Measurements from ENCODE around the gene PUM1.
A peak's percentile ranks its signal among the peaks of the same experiment; 100 is the strongest.

Gene PUM1

GRCh38 chr1:30995990-30996612 lies 69.4 kb downstream of the PUM1 start:
- Mint-ChIP-seq H3K4me3 (no peak overlapping the region), H3K9me3 (no peaks in the 10 kb centered on the region), H3K36me3 (ENCODE audit: low read depth) (peaks cover 73% of the 10 kb centered on the region), H3K27me3 (ENCODE audit: low read depth) (no peaks in the 10 kb centered on the region), H3K4me1 (peaks cover 52% of the 10 kb centered on the region), H3K27ac (peak overlapping the region in 1 of 3 experiments; percentile 1)
- TF ChIP-seq, protein P1, sequence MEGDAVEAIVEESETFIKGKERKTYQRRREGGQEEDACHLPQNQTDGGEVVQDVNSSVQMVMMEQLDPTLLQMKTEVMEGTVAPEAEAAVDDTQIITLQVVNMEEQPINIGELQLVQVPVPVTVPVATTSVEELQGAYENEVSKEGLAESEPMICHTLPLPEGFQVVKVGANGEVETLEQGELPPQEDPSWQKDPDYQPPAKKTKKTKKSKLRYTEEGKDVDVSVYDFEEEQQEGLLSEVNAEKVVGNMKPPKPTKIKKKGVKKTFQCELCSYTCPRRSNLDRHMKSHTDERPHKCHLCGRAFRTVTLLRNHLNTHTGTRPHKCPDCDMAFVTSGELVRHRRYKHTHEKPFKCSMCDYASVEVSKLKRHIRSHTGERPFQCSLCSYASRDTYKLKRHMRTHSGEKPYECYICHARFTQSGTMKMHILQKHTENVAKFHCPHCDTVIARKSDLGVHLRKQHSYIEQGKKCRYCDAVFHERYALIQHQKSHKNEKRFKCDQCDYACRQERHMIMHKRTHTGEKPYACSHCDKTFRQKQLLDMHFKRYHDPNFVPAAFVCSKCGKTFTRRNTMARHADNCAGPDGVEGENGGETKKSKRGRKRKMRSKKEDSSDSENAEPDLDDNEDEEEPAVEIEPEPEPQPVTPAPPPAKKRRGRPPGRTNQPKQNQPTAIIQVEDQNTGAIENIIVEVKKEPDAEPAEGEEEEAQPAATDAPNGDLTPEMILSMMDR (IDR thresholded peaks at IDR 0.05; ENCODE audit: unreplicated experiment in 3 of 3): no peak

DNA sequence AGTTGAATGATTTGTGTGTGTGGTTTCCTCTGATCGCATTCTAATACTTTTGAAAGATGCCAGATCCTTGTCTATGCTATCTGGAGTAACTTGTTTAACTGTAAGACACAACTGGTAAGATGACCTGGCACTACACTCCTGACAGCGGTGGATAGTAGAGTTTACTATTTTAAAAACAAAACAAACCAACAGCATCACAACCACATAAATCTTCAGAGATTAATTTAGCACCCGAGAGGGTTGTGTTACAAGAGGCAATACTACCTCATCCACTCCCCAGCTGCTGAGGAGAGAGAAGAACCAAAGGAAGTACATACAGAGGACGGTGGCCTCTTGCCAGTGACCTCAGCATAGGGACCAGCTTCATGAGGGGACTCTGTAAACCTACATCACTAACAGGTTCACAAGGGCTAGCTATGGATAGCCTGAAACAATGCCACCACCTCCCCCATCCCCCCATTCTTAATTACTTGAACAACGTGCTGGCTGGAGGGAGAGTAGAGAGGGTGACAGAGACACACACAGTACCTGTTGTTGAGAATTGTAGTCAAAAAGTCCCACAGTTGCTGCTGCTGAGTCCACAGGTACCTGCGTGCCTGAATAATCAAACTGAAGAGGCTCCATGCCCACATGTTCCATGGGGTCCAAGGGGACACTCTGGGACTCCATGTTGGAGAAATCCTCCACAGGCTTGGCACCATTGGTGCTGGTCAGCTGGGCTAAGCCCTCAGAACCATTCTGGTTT lies 73.5 kb downstream of the PUM1 start:
- Mint-ChIP-seq H3K9me3 (no peaks in the 10 kb centered on the region), H3K27ac (peak overlapping the region in 2 of 3 experiments; percentile 23 to 26), H3K4me3 (no peak overlapping the region), H3K4me1 (peaks cover 76% of the 10 kb centered on the region), H3K36me3 (ENCODE audit: low read depth) (peaks cover 76% of the 10 kb centered on the region), H3K27me3 (ENCODE audit: low read depth) (no peaks in the 10 kb centered on the region)
- TF ChIP-seq, protein P1 (IDR thresholded peaks at IDR 0.05; ENCODE audit: unreplicated experiment in 3 of 3): no peak

DNA sequence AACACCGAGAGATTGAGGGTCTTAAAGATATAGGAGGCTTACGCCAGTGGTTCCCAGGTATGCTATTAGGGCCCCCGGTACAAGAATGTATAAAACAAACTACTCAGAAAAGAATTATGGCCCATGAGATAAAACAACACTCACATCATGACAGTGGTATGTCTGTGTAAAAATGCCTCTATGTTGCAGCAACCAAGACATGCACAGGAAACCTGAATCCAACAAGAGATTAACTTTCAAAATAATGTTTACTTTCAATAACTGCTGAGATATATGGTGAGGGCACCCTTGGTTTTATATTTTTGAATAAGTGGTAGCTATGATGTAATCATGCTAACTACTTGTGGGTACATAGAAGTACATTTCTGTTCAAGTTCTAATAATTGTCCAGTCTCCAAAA lies 74.9 kb downstream of the PUM1 start:
- H3K27me3 Mint-ChIP-seq (ENCODE audit: low read depth): no peaks in the 10 kb centered on the region
- peaks cover 66% of the 10 kb centered on the region for H3K36me3 Mint-ChIP-seq (ENCODE audit: low read depth)
- peaks cover 72% of the 10 kb centered on the region for H3K4me1 Mint-ChIP-seq
- peak overlapping the region in 2 of 3 experiments; percentile 23 to 26 for H3K27ac Mint-ChIP-seq
- no peaks in the 10 kb centered on the region for H3K9me3 Mint-ChIP-seq
- H3K4me3 Mint-ChIP-seq: no peak overlapping the region
- TF ChIP-seq, protein P1 (IDR thresholded peaks at IDR 0.05; ENCODE audit: unreplicated experiment in 3 of 3): no peak

- H3K36me3 Mint-ChIP-seq (ENCODE audit: low read depth): peaks cover 53% of the 10 kb centered on the region
- peak overlapping the region; percentile 54 to 68 (median 62) for H3K27ac Mint-ChIP-seq
- no peaks in the 10 kb centered on the region for H3K9me3 Mint-ChIP-seq
- no peak overlapping the region for H3K4me3 Mint-ChIP-seq
- H3K4me1 Mint-ChIP-seq: peaks cover 87% of the 10 kb centered on the region
- TF ChIP-seq, protein P1 (IDR thresholded peaks at IDR 0.05; ENCODE audit: unreplicated experiment in 3 of 3): no peak
- H3K27me3 Mint-ChIP-seq (ENCODE audit: low read depth): no peaks in the 10 kb centered on the region
These were observed 77.5 kb downstream of the PUM1 start for GRCh38 chr1:30988045-30988444.

- Mint-ChIP-seq H3K9me3 (no peaks in the 10 kb centered on the region), H3K36me3 (ENCODE audit: low read depth) (peaks cover 54% of the 10 kb centered on the region), H3K27me3 (ENCODE audit: low read depth) (no peaks in the 10 kb centered on the region), H3K4me3 (no peak overlapping the region), H3K4me1 (peaks cover 90% of the 10 kb centered on the region), H3K27ac (peak overlapping the region; percentile 19 to 39 (median 34))
- TF ChIP-seq, protein P1 (IDR thresholded peaks at IDR 0.05; ENCODE audit: unreplicated experiment in 3 of 3): no peak
These were observed 78.8 kb downstream of the PUM1 start for GRCh38 chr1:30986755-30987154.

Data from nephron (organoid).